HL-60/S4 treated with phorbol 12-myristate 13-acetate at 8.2 ng/mL for 4 days and 3 days (cell line): ENCODE results near the gene MAPK6.
"Not testable (repeated sequence)": the region's sequence is repeated elsewhere in the genome, so short reads cannot be mapped to it uniquely, and the experiment has no call there.

Experiments
- in situ Hi-C: fragments of 300-500 bp; cut with MboI; formaldehyde crosslinking; loops from 2 replicates; pipeline ENCODE4 v1.15.0; 2022; ENCODE audit warnings: low sequenced_read_pairs

MAPK6 gene

DNA sequence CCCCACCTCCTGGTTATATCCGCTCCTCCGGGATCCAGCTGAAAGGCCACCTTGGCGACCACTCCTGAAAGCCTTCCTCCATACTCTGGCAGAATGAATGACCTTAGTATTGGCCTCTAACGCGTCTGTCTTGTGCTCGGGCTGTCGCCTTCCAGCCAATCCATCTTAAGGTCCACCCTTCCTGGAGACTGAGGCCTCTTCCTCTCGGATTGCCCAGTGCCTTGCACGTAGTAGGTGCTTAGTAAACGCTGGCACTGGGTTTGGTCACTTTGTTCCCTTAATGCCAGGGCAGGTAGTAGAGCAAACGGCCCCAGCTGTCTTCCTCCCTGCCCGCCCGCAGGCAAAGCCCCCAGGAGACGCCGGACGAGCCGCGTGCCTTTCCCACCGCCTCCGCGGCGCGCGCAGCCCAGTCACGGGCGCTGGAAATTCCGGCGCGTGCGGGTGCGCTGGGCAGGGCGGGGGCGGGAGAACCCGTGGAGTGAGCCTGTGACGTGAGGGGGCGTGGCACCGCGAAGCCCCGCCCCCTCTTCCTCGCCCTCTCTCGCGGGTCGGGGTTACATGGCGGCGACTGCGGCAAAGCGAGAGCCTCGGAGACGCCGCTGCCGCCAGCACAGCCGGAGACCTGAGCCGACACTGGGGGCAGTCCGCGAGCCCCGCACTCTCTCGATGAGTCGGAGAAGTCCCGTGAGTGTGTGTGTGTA lies at the start of gene MAPK6:
Gene MAPK6 (plus strand): TSS at position 527 of the 701 bp plus-strand sequence. CDS start 27,242 bp downstream, outside the sequence.
- in situ Hi-C loops = no loop called here

DNA sequence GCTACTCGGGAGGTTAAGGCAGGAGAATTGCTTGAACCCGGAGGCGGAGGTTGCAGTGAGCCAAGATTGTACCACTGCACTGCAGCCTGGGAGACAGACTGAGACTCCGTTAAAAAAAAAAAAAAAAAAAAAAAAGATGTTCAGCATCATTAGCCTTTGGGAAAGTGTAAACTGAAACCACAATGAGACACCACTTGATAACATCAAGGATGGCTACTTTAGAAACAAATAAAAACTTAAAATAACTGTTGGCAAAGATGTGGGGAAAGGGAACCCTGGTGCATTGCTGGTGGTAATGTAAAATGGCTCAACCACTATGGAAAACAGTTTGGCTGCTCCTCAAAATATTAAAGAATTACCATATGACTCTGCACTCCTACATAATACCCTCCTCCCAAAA lies 49.3 kb upstream of the MAPK6 start:
- in situ Hi-C loops = no loop called here

DNA sequence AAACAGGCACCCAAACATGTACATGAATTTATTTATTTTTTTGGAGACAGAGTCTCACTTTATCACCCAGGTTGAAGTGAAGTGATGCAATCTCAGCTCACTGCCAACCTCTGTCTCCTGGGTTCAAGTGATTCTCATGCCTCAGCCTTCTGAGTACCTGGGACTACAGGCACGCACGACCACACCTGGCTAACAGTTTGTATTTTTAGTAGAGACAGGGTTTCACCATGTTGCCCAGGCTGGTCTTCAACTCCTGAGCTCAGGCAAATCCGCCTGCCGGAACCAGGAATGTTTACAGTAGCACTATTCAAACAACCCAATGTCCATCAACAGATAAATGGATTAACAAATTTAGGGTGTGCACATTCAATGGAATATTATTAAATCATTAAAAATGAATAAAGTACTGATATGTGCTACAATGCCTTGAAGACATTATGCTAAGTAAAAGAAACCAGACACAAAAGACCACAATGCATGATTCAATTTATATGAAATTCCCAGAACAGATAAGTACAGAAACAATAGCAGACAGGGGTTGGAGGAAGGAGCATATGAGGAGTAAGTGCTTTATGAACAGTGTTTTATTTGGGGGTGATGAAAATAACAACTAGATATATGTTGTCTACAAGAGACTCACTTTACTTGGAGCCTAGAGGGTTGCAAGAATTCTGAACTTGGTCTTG lies 48.7 kb upstream of the MAPK6 start:
- in situ Hi-C loops = no loop called here

DNA sequence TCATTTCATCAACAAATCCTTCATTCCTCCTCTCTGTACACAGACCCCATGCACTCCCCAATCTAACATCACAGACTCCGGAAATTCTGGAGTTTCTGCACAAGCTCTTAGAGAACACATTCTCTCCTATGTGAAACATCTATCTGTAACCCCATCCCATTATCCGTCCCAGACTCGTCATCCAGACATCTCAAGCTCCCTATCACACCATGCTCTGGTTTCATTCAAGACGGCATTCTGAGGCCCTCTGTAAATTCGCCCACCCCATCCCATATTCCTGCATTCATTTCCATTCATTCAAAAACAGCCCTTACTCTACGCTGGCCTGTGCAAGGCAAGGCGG lies 48.0 kb upstream of the MAPK6 start:
- in situ Hi-C loops = no loop called here

DNA sequence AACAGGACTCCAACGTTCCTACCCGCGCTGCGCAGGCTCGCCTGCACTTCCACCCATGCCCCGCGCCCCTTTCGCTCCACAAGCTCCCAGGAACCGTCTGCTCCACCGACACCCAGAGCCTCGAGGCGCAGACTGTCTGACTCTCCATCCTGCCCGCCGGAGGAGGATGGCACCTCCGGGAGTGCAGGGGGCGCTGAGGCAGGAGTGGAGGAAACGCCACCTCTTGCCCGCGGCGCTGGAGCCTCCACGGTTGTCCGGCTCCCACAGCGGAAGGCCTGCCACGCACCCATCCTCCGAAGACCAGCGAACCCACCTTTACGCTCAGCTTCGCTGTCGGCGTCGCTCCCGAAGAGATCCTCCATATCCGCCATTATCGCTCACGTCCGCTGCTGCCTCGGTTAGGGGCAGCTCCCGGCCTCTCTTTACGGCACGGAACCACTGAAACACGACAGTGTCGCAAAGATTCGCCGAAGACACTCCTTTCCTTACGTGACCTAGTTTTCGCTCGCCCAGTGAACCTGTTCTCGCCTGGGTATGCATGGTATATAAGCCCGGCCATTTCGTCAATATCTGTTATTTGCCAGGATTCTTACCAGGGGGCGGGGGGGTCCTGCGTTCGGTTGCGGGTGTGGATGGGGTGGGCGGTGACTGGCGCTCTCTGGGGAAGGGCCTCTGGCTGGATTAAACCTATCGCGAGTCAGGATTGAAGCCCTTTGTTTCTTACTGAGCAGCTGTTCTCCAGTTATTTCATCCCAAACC lies 47.5 kb upstream of the MAPK6 start, which contains the start of gene LEO1:
Gene LEO1 (minus strand): TSS at position 404 of the 759 bp plus-strand sequence. CDS start 33 bp downstream, at position 371.
- in situ Hi-C loops = no loop called here

DNA sequence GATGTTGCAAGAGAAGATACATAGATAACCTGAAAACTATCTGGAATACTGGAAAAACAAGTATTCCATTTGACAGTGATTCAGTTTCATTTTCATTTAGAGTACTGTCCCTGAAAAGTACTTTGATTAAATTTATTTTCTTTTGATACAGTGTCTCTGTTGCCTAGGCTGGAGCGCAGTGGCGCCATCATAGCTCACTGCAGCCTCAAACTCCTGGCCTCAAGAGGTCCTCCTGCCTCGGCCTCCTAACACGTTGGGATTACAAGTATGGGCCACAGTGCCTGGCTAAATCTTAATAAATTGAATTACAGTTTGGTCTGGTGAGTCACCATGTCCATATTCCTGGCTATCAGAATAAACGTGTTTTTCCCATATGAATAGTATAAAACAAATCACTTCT lies 45.8 kb upstream of the MAPK6 start:
- in situ Hi-C loops = no loop called here

DNA sequence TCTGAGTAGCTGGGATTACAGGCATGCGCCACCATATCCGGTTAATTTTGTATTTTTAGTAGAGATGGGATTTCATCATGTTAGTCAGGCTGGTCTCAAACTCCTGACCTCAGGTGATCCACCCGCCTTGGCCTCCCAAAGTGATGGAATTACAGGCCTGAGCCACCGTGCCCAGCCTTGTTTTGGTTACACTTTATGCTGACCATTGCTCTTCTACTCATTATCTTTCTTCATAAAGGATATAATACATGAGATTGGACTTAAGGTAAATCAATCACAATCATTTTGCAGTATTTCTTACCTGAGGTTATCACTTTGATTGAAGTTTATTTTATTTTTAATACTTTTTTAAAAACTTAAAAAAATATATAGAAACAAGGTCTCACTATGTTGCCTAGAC lies 45.2 kb upstream of the MAPK6 start:
- in situ Hi-C loops = no loop called here

DNA sequence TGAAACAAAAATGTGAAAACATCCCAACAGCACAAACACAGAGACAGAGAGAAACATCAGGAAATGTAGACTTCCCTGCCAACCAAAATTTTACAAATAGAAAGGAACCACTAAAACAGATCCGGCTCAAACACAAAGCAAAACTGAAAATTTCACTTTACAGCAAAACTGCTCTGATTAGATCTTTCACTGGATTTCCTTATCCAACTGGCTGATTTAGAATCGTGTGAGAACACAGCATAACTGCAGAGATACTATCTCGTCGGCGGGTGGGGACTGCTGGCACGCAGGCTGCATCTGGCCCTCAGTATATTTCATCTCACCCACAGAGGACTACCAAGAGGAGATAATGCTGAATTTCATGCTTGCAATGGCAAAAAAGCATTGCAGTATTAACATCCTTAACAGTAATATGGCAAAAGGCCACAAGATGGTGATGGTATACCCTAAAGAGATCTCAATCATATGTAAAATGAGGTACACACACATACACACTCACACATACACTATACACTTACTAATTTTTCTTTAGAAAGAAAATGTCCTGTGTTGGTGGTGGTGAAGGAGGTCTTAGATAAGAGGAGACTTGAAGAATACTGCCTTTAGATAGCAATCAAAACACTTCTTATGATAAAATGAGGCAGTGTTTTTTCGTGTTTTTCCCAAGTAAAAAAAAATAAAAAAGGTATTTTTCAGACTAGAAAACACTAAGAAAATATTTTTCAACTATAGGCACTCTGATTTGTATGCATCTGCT lies 36.8 kb upstream of the MAPK6 start:
- in situ Hi-C loops = no loop called here

DNA sequence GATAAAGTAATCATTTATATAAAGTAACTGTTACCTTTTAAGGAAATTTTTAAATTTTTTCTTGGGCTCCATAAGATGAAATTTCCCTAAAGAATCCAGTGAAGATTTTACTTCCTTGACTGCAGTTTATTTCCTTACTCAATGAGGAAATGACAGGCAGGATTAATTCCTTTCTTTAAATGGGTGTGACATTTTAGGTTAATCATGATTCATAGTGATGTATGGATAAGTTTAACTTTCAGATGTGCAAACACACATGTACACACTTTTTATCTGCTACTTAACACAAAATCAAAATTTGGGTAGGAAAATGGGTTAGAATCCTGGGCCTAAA lies 36.3 kb upstream of the MAPK6 start:
- in situ Hi-C loops = no loop called here

DNA sequence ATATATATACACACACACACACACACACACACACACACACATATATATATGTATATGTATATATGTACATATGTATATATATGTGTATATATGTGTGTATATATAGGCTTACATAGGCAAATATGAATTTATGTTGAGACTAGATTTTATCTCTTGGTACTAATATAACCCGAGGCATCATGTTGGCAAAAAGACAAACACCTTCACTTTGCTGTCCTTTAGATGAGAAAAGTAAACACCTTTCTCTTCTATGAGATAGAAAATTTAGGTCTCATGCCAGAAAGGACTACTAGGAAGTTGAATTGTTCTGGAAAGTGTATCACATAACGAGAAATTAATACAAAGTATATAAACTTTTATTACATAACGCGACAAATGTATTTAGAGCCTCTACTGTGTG lies 27.9 kb upstream of the MAPK6 start:
- in situ Hi-C loops = no loop called here

DNA sequence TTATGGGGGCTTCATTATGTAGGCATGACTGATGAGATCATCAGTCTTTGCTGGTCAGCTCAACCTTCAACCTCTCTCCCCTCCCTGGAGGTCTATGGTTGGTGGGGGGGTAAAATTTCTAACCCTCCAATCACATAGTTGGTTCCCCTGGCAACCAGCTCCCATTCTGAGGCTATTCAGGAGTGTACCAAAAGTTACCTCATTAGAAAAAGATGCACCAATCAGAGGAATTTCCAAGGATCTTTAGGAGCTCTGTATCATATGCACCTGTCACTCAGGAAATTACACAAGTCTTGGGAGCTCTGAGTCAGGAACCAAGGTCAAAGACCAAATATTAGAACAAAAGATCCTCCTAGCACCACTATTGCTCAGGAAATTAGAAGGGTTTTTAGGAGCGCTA lies 26.1 kb upstream of the MAPK6 start:
- in situ Hi-C loops = no loop called here

DNA sequence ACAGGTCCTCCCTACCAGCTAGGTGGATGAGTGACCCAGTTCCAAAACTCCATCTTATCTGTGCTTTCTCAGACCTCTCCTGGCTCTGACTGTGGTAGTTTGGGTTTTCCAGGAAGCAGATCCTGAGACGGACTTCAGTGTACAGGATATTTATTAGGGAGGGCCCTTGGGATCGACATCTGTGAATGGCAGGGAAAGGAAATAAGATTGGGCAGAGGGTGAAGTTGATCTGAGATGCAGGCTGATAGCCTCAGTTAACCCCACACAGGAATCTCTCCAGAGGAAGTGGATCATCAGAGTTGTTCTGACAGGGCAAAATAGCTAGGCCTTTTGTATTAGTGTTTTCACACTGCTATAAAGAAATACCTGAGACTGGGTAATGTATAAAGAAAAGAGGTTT lies 16.7 kb upstream of the MAPK6 start:
- in situ Hi-C loops = no loop called here

DNA sequence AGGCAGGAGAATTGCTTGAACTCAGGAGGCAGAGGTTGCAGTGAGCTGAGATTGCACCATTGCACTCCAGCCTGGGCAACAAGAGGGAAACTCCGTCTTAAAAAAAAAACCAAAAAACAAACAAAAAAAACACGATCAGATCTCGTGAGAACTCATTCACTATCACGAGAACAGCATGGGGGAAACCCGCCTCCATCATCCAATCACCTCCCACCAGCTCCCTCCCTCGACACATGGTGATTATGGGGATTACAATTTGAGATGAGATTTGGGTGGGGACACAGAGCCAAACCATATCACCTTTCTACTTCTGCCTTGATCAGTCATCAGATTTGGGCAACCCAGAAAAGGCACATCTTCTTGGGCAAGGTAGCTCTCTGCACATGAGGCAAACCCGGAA lies 15.9 kb upstream of the MAPK6 start:
- in situ Hi-C loops = not testable (repeated sequence)

DNA sequence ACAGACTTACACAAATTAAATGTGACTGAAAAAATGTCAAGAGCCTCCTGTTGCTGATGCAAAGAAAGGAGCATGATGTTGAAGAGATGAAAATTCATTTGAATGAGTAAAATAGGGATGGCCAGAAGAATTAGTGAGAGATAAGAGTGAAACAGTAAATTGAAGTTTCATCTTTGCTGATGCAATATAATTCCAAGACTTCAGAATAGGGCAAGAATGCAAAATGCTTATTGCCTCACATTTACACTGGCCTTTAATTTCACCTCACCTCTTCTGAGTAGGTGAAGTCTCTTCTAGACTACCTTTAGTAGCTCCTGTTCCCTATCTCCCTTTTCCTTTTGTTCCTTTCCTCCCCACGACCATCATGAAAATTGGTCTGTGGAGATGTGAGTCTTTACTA lies 15.3 kb upstream of the MAPK6 start:
- in situ Hi-C loops = no loop called here

DNA sequence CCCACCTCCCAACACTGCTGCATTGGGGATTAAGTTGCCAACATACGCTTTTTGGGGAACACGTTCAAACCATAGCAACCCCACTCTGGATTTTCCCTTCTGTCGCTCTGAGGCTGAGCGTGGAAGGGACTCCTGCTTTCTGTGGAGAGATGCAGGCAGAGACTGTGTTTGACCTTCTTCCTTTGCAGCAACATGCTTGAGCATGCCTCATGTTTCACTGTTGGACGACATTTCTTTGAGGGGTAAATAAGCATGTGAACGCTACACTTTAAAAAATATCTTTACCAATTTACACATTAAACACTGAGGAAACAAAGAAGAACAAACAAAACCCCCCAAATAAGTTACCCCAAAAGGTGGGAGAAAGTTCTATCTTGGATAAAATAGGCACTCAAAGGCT lies 14.2 kb upstream of the MAPK6 start:
- in situ Hi-C loops = no loop called here

DNA sequence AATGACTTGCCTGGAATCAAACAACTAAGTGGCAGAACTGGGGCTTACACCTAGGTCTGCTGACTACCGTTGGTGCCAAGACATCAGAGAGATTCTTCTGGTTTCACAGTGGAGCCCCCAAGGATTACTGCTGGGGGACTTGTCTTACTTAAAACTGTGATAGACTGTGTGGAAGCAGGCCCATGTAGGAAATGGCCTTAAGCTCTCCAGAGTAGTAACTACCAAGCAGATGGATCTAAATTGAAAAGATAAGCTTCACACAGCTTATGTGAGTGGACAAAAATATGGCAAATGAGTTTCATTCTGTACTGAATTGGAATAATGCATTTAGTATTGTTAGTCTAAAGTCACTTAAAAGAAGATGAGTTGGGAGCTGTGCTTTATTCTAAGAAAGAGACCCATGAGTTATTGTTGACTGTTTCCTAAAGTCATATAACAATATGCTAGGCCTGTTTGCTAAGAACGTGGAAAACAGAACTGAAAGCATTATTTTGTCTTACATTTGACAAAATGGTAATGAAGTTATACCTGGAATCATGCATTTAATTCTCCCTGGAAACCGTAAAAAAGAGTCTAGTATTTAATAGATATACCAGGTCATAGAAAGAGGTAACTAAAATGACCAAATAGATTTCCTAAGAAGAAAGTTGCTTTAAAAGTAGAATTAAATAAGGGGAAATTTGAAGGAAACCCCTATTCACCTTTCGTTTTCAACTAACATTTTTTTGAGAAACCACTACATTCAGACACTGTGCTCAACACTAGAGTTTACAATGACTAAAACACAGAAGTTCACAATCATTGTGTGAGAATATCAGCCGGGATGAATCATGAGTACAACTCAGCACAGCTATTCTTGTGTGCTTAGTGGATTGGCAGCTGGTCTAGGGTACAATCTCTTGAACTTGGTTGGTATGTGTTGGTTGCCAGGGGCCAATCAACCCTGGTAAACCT lies 13.0 kb upstream of the MAPK6 start:
- in situ Hi-C loops = no loop called here

DNA sequence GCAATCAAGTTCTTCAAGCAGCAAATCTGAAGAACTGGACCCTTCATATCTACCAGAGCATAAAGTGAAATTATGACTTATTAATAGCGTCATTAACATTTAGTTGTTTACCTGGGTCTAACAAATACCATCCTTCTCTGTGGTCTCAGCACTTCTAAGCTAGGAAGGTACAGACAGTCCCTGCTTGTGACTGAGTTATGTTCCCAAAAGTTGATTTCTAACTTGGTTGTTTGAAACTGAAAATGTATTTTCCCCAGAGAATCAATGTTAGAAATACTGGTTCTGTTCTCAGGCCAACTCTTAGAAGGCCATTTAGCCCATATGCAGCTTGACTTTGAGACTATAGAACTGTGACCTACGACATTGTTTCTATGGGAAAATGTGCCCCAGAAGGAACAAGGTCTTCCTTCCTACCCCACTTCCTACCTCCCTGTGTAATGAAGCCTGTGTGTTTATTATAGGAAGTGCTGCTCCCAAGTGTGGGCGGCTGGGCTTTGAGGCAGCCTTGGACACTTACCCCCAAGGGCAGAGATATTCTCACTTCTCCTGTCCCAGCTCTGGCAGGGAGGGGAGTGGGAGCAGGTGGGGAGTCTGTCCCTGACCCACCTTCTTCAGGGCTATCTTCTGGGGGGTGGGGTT lies 12.2 kb upstream of the MAPK6 start:
- in situ Hi-C loops = no loop called here

DNA sequence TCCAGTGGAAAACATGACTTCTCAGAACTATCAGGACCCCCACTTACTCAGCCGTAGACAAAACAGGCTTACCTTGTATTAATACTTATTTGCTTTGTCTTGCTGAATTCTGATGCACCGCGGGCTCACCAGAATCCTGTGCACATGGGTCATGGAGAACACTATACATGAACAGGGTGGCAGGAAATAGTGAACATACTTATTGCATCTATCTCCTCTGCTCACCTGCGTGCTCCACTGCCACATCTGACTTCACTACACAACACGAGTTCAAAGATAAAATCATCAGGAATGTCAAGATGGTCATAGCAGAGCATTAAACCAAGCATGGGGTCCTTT lies 10.7 kb upstream of the MAPK6 start:
- in situ Hi-C loops = no loop called here

DNA sequence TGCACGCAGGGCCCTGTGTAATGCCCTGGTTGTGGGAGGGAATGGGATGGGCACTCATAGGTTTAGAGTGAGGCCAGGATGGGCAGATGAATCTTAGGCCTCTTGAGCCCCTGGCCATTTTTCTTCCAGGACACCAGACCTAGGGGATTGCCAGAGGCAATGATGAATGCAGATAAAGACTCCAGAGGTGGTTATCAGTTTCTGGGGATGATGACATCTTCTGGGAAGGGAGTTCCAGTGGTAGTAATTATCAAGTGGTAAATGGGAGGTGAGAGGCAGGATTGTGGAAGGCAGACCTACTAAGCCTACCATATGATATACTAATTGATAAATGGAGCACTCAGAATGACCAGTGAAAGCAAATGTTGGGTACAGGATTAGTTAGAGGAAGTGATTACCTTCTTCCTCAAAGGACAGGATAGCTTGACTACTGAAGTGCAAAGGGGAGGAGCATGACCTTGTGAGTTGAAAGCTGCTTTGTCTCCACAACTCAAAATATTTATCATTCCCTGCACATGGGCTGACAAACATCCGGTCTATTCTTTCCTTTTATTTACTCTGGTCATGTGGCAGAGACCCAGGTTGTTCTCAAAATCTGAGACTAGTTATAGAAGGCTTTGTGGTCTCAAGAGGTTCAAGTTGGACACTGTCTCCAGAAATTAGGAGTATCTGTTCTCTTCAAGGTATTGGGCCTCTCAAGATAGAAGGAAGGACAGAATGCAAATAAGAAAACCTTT lies 10.2 kb upstream of the MAPK6 start:
- in situ Hi-C loops = no loop called here
